Measurements from ENCODE around the gene ARHGAP22. TPM values are rescaled to one million over a fixed set of nuclear protein-coding genes. Genes with fewer than 3 reads are reported as not detected.

Gene ARHGAP22, protein sequence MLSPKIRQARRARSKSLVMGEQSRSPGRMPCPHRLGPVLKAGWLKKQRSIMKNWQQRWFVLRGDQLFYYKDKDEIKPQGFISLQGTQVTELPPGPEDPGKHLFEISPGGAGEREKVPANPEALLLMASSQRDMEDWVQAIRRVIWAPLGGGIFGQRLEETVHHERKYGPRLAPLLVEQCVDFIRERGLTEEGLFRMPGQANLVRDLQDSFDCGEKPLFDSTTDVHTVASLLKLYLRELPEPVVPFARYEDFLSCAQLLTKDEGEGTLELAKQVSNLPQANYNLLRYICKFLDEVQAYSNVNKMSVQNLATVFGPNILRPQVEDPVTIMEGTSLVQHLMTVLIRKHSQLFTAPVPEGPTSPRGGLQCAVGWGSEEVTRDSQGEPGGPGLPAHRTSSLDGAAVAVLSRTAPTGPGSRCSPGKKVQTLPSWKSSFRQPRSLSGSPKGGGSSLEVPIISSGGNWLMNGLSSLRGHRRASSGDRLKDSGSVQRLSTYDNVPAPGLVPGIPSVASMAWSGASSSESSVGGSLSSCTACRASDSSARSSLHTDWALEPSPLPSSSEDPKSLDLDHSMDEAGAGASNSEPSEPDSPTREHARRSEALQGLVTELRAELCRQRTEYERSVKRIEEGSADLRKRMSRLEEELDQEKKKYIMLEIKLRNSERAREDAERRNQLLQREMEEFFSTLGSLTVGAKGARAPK
- 14.3 TPM for polyA plus RNA-seq (2013, experiment 1 of 2)
- 14.4 TPM for polyA plus RNA-seq (2013, experiment 2 of 2)

DNA sequence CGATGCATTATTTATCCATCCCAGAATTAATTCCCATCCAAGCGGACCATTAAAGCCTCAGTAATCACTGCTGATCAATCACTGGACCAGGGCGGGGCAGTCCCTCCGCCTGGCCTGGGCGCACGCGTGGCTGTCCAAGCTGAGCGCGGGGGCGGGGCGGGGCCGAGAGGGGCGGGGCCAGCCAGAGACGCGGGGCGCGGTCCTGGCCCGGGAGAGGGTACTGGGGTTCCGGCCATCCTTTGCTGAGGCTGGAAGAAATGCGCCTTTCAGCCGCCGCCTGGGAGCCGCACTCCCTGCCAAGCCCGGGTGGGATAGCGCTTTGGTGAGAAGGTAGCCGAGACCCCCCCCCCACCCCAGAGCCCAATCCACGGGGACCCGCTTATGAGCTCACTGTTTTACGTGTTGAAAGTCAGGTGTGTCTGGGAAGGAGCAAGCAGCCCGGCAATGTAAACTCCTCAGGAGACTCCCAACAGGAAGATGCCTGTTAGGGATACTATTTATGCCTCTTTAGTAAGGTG, at the start of gene ARHGAP22:
TSS of gene ARHGAP22 (minus strand) at position 83 of the 518 bp plus-strand sequence. CDS start 277 bp downstream, outside the sequence.
- Histone ChIP-seq H2AK5ac (ENCODE audit: low read length, severe bottlenecking) (no peak within 1 kb of the TSS), H3K27me3 (ENCODE audit: control insufficient read depth in 1 of 2, insufficient read depth in 1 of 2, low read length in 2 of 2) (no peaks in the 10 kb centered on the region), H4K91ac (ENCODE audit: low read length) (peak within 1 kb of the TSS; percentile 94), H3K9ac (ENCODE audit: low read length) (peak within 1 kb of the TSS; percentile 94), H3K18ac (ENCODE audit: low read depth in 1 of 2, low read length in 2 of 2) (peak within 1 kb of the TSS; percentile 80 to 95), H2BK15ac (ENCODE audit: low read depth, poor library complexity, severe bottlenecking) (no peak within 1 kb of the TSS), H3K4me1 (ENCODE audit: control insufficient read depth, insufficient read depth, low read depth, low read length) (peaks cover 31% of the 10 kb centered on the region), H3K9me3 (ENCODE audit: control insufficient read depth, low read length) (no peaks in the 10 kb centered on the region), H3K23ac (ENCODE audit: low read length in 2 of 2) (peak within 1 kb of the TSS in 1 of 2 experiments; percentile 75), H3K79me1 (replicated peaks; ENCODE audit: low read length, poor library complexity, severe bottlenecking) (peaks cover 1% of the 10 kb centered on the region), H3K36me3 (ENCODE audit: control insufficient read depth in 1 of 2, insufficient read depth in 2 of 2, low read depth in 1 of 2, low read length in 2 of 2) (peaks cover 0 to 16% of the 10 kb centered on the region in 2 experiments), H3K4me2 (ENCODE audit: low read length, poor library complexity, severe bottlenecking) (peak within 1 kb of the TSS; percentile 90), H3K14ac (ENCODE audit: low read length in 2 of 2) (peak within 1 kb of the TSS in 1 of 2 experiments; percentile 99), H2BK120ac (ENCODE audit: low read depth, low read length) (peak within 1 kb of the TSS; percentile 50), H4K8ac (ENCODE audit: low read length) (peak within 1 kb of the TSS; percentile 87), H3K4ac (ENCODE audit: low read depth in 1 of 2, low read length in 2 of 2) (peak within 1 kb of the TSS; percentile 76 to 96), H2BK5ac (ENCODE audit: low read depth, low read length, poor library complexity, severe bottlenecking) (no peak within 1 kb of the TSS), H2AFZ (ENCODE audit: low read depth, low read length) (peak within 1 kb of the TSS; percentile 75), H2BK12ac (ENCODE audit: low read length in 2 of 2) (peak within 1 kb of the TSS; percentile 98 to 99), H3K27ac (ENCODE audit: low read length, poor library complexity, severe bottlenecking) (no peak within 1 kb of the TSS), H3K4me3 (ENCODE audit: insufficient read depth in 1 of 2, low read depth in 1 of 2, low read length in 2 of 2) (peak within 1 kb of the TSS; percentile 63 to 97)
- under 1% methylated on average over 21 of the region's 30 CpGs for WGBS
- peak; percentile 37 for DNase-seq

DNA sequence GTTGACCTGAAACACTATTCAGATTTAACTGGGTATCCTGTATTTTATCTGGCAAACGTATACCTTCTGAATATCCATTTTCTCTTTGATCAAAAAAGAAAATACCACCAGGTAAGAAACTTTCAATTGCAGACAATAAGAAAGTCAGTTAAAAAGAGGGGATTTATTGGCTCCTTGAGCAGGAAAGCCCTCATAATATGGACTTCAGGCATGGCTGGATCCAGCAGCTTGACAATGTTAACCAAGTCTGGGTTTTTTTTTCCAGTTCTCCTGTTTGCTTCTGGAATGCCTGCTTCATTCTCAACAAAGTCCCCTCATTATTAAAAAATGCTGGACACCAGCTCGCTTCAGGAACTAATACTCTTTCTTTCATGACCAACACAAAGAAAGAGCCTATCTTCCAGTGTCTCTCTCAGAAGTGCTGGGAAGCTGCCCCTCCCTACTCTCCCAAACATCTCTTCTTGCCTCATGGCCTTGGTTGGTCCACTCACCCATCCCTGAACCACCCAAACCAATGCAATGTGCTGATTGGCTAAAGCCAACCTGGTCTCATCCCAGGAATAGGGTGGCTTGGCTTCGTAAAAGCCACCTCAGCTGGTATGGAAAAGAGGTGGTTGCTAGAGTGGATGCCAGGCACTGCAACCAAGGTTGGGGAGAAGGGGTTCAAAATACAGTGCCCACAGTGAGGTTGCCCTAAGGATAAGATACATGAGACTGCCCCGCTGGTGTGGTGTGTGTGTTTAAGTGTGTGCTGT, 49.2 kb upstream of the ARHGAP22 start:
- Histone ChIP-seq H2AFZ (ENCODE audit: low read depth, low read length) (no peak overlapping the region), H3K14ac (ENCODE audit: low read length in 2 of 2) (no peak overlapping the region), H2AK5ac (ENCODE audit: low read length, severe bottlenecking) (no peak overlapping the region), H3K4me3 (ENCODE audit: insufficient read depth in 1 of 2, low read depth in 1 of 2, low read length in 2 of 2) (peak overlapping the region in 1 of 2 experiments; percentile 45), H2BK120ac (ENCODE audit: low read depth, low read length) (no peak overlapping the region), H3K79me1 (replicated peaks; ENCODE audit: low read length, poor library complexity, severe bottlenecking) (peaks cover 2% of the 10 kb centered on the region), H3K27ac (ENCODE audit: low read length, poor library complexity, severe bottlenecking) (no peak overlapping the region), H2BK5ac (ENCODE audit: low read depth, low read length, poor library complexity, severe bottlenecking) (no peak overlapping the region), H3K9me3 (ENCODE audit: control insufficient read depth, low read length) (no peaks in the 10 kb centered on the region), H3K23ac (ENCODE audit: low read length in 2 of 2) (no peak overlapping the region), H2BK15ac (ENCODE audit: low read depth, poor library complexity, severe bottlenecking) (no peak overlapping the region), H2BK12ac (ENCODE audit: low read length in 2 of 2) (no peak overlapping the region), H3K4me1 (ENCODE audit: control insufficient read depth, insufficient read depth, low read depth, low read length) (peaks cover 19% of the 10 kb centered on the region), H3K27me3 (ENCODE audit: control insufficient read depth in 1 of 2, insufficient read depth in 1 of 2, low read length in 2 of 2) (peaks cover 0 to 11% of the 10 kb centered on the region in 2 experiments), H3K36me3 (ENCODE audit: control insufficient read depth in 1 of 2, insufficient read depth in 2 of 2, low read depth in 1 of 2, low read length in 2 of 2) (peaks cover 0 to 7% of the 10 kb centered on the region in 2 experiments), H3K4ac (ENCODE audit: low read depth in 1 of 2, low read length in 2 of 2) (no peak overlapping the region), H4K91ac (ENCODE audit: low read length) (no peak overlapping the region), H4K8ac (ENCODE audit: low read length) (no peak overlapping the region), H3K4me2 (ENCODE audit: low read length, poor library complexity, severe bottlenecking) (no peak overlapping the region), H3K18ac (ENCODE audit: low read depth in 1 of 2, low read length in 2 of 2) (no peak overlapping the region), H3K9ac (ENCODE audit: low read length) (peak overlapping the region; percentile 30)
- no peak for DNase-seq
- WGBS = 96% methylated on average over 2 of the region's 4 CpGs

DNA sequence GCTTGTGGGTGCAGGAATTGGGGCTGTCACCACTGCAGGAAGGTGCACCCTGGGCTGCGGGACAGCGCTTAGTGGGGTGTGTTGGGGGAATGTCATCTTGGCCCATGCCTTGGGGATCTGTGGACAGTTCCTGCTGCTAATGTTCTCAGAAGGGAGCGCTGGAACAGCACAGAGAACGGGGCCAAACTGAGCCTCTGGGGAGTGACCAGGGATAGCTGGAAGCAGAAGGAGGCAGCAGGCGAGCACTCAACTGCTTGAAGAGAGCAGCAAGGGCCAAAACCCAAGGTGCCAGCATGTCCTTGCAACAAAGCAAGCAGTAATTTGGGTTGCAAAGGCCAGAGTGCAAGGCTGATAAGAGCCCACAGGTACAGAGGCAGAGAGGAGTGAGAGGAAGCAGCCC, 48.5 kb upstream of the ARHGAP22 start:
- Histone ChIP-seq H3K9ac (ENCODE audit: low read length) (no peak overlapping the region), H2AFZ (ENCODE audit: low read depth, low read length) (no peak overlapping the region), H3K4ac (ENCODE audit: low read depth in 1 of 2, low read length in 2 of 2) (no peak overlapping the region), H3K79me1 (replicated peaks; ENCODE audit: low read length, poor library complexity, severe bottlenecking) (peaks cover 2% of the 10 kb centered on the region), H4K8ac (ENCODE audit: low read length) (no peak overlapping the region), H2BK12ac (ENCODE audit: low read length in 2 of 2) (no peak overlapping the region), H3K27me3 (ENCODE audit: control insufficient read depth in 1 of 2, insufficient read depth in 1 of 2, low read length in 2 of 2) (peaks cover 0 to 5% of the 10 kb centered on the region in 2 experiments), H2AK5ac (ENCODE audit: low read length, severe bottlenecking) (no peak overlapping the region), H3K4me1 (ENCODE audit: control insufficient read depth, insufficient read depth, low read depth, low read length) (peaks cover 19% of the 10 kb centered on the region), H3K18ac (ENCODE audit: low read depth in 1 of 2, low read length in 2 of 2) (no peak overlapping the region), H3K27ac (ENCODE audit: low read length, poor library complexity, severe bottlenecking) (no peak overlapping the region), H2BK120ac (ENCODE audit: low read depth, low read length) (no peak overlapping the region), H2BK15ac (ENCODE audit: low read depth, poor library complexity, severe bottlenecking) (no peak overlapping the region), H2BK5ac (ENCODE audit: low read depth, low read length, poor library complexity, severe bottlenecking) (no peak overlapping the region), H3K36me3 (ENCODE audit: control insufficient read depth in 1 of 2, insufficient read depth in 2 of 2, low read depth in 1 of 2, low read length in 2 of 2) (peaks cover 0 to 9% of the 10 kb centered on the region in 2 experiments), H3K4me2 (ENCODE audit: low read length, poor library complexity, severe bottlenecking) (no peak overlapping the region), H3K4me3 (ENCODE audit: insufficient read depth in 1 of 2, low read depth in 1 of 2, low read length in 2 of 2) (no peak overlapping the region), H4K91ac (ENCODE audit: low read length) (no peak overlapping the region), H3K23ac (ENCODE audit: low read length in 2 of 2) (no peak overlapping the region), H3K14ac (ENCODE audit: low read length in 2 of 2) (no peak overlapping the region), H3K9me3 (ENCODE audit: control insufficient read depth, low read length) (no peaks in the 10 kb centered on the region)
- DNase-seq = no peak
- WGBS = 89% methylated on average over 5 of the region's 5 CpGs

Measured in mesenchymal stem cell (in vitro differentiated cells and primary cell).